ENCODE measurements around the gene TRMU.

Gene TRMU

GRCh38 chr22:46289244-46289891 is 46.1 kb upstream of the TRMU start:
- H3K4me3 ChIP-seq (ENCODE audit: low read depth, low read length): no peak overlapping the region
- no peak for DNase-seq (ENCODE audit: low read depth)
- TF ChIP-seq, protein P1, sequence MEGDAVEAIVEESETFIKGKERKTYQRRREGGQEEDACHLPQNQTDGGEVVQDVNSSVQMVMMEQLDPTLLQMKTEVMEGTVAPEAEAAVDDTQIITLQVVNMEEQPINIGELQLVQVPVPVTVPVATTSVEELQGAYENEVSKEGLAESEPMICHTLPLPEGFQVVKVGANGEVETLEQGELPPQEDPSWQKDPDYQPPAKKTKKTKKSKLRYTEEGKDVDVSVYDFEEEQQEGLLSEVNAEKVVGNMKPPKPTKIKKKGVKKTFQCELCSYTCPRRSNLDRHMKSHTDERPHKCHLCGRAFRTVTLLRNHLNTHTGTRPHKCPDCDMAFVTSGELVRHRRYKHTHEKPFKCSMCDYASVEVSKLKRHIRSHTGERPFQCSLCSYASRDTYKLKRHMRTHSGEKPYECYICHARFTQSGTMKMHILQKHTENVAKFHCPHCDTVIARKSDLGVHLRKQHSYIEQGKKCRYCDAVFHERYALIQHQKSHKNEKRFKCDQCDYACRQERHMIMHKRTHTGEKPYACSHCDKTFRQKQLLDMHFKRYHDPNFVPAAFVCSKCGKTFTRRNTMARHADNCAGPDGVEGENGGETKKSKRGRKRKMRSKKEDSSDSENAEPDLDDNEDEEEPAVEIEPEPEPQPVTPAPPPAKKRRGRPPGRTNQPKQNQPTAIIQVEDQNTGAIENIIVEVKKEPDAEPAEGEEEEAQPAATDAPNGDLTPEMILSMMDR (IDR thresholded peaks at IDR 0.05; ENCODE audit: control insufficient read depth, extremely low read depth, insufficient read depth): no peak

DNA sequence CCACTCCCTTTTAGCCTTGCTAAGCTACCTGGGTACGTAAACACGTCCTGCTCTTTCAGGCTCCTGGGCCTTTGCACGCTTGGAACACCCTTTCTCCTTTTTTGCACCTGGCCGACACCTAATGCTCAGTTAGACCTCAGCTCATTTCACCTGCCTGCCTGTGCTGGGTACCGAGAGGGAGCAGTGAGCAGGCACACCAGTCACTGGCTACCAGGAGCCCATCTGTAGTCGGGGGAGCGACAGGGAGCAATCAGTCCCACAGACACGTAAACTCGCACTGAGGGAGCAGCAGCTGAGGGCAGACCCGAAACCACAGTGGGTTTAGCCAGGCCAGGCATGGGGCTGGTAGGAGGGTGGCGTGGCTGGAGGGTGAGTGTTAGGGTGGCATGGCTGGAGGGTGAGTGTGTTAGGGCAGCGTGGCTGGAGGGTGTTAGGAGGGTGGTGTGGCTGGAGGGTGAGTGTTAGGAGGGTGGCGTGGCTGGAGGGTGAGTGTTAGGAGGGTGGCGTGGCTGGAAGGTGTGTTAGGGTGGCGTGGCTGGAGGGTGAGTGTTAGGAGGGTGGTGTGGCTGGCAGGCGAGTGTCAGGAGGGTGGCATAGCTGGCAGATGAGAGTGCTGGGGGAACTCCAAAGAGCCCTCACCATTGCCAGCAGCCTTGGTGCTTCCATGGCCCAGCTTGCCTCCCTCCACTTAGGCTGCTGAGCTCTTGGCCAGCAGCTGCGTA is 45.2 kb upstream of the TRMU start:
- DNase-seq (ENCODE audit: low read depth): no peak
- no peak overlapping the region for H3K4me3 ChIP-seq (ENCODE audit: low read depth, low read length)
- TF ChIP-seq, protein P1 (IDR thresholded peaks at IDR 0.05; ENCODE audit: control insufficient read depth, extremely low read depth, insufficient read depth): no peak

DNA sequence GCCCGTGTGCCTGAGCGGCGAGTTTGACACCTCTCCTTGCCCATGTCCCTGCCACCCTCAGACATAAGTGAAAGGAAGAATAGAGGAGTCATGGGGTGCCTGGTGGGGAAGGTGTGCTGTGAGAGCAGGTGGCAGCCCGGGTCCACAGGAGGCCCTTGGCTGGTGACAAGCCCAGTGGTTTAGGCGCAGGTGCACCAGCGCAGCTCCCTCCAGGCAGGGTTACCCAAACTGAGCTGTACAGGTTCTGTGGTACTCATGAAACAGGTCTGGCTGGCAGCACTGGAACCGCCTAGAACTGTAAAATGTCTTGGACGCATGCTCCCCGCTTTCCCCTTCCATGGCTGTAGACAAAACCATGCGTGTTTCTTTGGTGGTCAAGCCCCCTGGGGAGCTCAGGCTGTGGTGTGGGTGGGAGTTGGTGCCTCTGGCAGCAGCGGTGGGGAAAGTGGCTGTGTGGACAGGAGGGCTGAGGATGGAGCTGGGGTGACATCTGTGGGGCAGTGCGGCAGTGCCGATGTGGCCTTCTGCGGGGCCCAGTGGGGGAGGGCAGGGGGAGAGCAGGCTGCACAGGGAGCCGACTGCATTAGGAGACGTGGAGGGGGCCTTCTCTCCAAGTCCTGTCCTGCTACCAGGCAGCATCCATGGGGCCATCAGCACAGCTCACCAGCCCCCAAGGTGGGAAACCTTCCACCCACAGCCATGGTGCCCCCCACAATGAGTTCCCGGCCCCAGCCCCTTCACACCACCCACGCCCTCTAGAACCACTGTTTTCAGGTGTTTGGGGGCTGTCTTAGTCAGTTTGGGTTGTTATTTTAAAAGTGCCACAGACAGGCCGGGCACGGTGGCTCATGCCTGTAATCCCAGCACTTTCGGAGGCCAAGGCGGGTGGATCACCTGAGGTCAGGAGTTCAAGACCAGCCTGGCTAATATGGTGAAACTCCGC is 44.4 kb upstream of the TRMU start:
- DNase-seq (ENCODE audit: low read depth): no peak
- no peak overlapping the region for H3K4me3 ChIP-seq (ENCODE audit: low read depth, low read length)
- TF ChIP-seq, protein P1 (IDR thresholded peaks at IDR 0.05; ENCODE audit: control insufficient read depth, extremely low read depth, insufficient read depth): no peak

DNA sequence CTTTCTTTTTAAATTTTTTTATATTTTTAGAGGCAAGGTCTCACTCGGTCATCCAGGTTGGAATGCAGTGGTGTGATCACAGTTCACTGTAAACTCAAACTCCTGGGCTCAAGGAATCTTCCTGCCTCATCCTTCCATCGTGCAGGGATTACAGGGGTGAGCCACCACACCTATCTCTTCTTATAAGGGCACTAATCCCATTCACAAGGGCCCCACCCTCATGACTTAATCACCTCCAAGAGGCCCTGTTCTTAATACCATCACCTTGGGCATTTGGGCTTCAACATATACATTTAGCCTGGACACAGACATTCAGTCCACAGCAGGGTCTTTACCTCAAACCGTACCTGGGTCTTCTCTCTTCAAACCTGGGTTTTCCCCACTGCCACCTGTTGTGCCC is 43.3 kb upstream of the TRMU start:
- TF ChIP-seq, protein P1 (IDR thresholded peaks at IDR 0.05; ENCODE audit: control insufficient read depth, extremely low read depth, insufficient read depth): no peak
- H3K4me3 ChIP-seq (ENCODE audit: low read depth, low read length): no peak overlapping the region
- no peak for DNase-seq (ENCODE audit: low read depth)

DNA sequence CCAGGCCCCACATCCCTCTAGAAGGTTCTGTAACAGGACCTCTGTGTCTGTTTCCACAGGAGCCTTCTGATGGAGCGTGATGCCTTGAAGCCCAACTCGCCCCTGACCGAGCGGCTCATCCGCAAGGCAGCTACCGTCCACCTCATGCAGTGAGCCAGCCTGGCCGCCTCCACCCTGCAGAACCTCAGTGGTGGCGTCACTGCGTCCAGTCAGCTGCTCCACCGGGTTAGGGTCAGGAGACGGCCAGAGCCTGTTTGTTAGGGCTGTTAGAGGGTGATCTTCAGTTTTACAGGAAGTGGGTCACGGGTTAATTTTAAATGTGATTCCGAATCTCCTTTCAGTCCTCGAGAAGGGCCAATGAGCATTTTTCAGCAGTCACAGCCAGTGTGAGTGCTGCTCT is 42.8 kb upstream of the TRMU start:
- TF ChIP-seq, protein P1 (IDR thresholded peaks at IDR 0.05; ENCODE audit: control insufficient read depth, extremely low read depth, insufficient read depth): no peak
- DNase-seq (ENCODE audit: low read depth): no peak
- no peak overlapping the region for H3K4me3 ChIP-seq (ENCODE audit: low read depth, low read length)

GRCh38 chr22:46293577-46294260 is 41.8 kb upstream of the TRMU start:
- TF ChIP-seq, protein P1 (IDR thresholded peaks at IDR 0.05; ENCODE audit: control insufficient read depth, extremely low read depth, insufficient read depth): no peak

More at GRCh38 chr22:46293577-46294260, 41.8 kb upstream of the TRMU start:
- no peak overlapping the region for H3K4me3 ChIP-seq (ENCODE audit: low read depth, low read length)
- DNase-seq (ENCODE audit: low read depth): no peak
